Gastroesophageal sphincter (tissue), 3 donors: Measurements from ENCODE around the gene LRBA.

Experiments
- CTCF ChIP-seq, 4 experiments: fragments of 200-600 bp in 2 of 4; fragments of 450-650 bp in 2 of 4; sonication (generic) in 1 of 4; IDR thresholded peaks; one replicate each; pipeline ENCODE4 v1.5.1; 2017 to 2019; ENCODE audit warnings: antibody characterized with exemption in 4 of 4, mild to moderate bottlenecking in 2 of 4, moderate library complexity in 2 of 4
- POLR2A ChIP-seq, 2 donors: fragments of 450-650 bp; IDR thresholded peaks; one replicate each; pipeline ENCODE4 v1.6.1; 2017; ENCODE audit warnings: antibody characterized with exemption in 2 of 2, mild to moderate bottlenecking in 2 of 2, moderate library complexity in 1 of 2

GRCh38 chr4:150501983-150502382, 513.1 kb downstream of the LRBA start:
- TF ChIP-seq POLR2A (IDR thresholded peaks at IDR 0.05) (no peak), CTCF (IDR thresholded peaks at IDR 0.05) (no peak)
